ENCODE measurements around the gene CCDC102A.

- TF ChIP-seq, protein P1, sequence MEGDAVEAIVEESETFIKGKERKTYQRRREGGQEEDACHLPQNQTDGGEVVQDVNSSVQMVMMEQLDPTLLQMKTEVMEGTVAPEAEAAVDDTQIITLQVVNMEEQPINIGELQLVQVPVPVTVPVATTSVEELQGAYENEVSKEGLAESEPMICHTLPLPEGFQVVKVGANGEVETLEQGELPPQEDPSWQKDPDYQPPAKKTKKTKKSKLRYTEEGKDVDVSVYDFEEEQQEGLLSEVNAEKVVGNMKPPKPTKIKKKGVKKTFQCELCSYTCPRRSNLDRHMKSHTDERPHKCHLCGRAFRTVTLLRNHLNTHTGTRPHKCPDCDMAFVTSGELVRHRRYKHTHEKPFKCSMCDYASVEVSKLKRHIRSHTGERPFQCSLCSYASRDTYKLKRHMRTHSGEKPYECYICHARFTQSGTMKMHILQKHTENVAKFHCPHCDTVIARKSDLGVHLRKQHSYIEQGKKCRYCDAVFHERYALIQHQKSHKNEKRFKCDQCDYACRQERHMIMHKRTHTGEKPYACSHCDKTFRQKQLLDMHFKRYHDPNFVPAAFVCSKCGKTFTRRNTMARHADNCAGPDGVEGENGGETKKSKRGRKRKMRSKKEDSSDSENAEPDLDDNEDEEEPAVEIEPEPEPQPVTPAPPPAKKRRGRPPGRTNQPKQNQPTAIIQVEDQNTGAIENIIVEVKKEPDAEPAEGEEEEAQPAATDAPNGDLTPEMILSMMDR (conservative IDR thresholded peaks at IDR 0.05 in 1 of 2, IDR thresholded peaks at IDR 0.05 in 1 of 2; ENCODE audit: extremely low read depth in 1 of 2, insufficient read depth in 1 of 2, low read depth in 1 of 2, low read length in 2 of 2): no peak
- no peak for TF ChIP-seq EZH2 (IDR thresholded peaks at IDR 0.05; ENCODE audit: borderline replicate concordance, low read length)
Measured at GRCh38 chr16:57509231-57509923, 27.0 kb downstream of the CCDC102A start.

All from mammary epithelial cell (primary cell).